ENCODE data around the gene SFTPD.
"Not testable (repeated sequence)": the region's sequence is repeated elsewhere in the genome, so short reads cannot be mapped to it uniquely, and the experiment has no call there.

GRCh38 chr10:79888984-79889383, 59.9 kb downstream of the SFTPD start:
- not testable (repeated sequence) for TF ChIP-seq ATF3 (IDR thresholded peaks at IDR 0.05; ENCODE audit: insufficient read depth, low read depth, low read length); CTCF (IDR thresholded peaks at IDR 0.05; ENCODE audit: control extremely low read depth in 1 of 3, insufficient read depth in 1 of 3, low read depth in 1 of 3, low read length in 3 of 3); EZH2 (IDR thresholded peaks at IDR 0.05; ENCODE audit: low read depth, low read length, severe bottlenecking); SUZ12 (IDR thresholded peaks at IDR 0.05; ENCODE audit: low read length); BACH1 (IDR thresholded peaks at IDR 0.05; ENCODE audit: low read length); RBBP5 (IDR thresholded peaks at IDR 0.05; ENCODE audit: borderline replicate concordance, low read depth, low read length); PHF8 (conservative IDR thresholded peaks at IDR 0.05; ENCODE audit: low read depth, low read length)
